WTC11 (cell line): Measurements from ENCODE around the gene PEX19.
"Not testable (repeated sequence)": the region's sequence is repeated elsewhere in the genome, so short reads cannot be mapped to it uniquely, and the experiment has no call there.

Experiments
- ATF1 ChIP-seq: sonication (generic); formaldehyde crosslinking; IDR thresholded peaks from 2 replicates; pipeline ENCODE4 v1.8.1; 2023; ENCODE audit warnings: mild to moderate bottlenecking, moderate library complexity, missing genetic modification reagents
- FOXK1 ChIP-seq: sonication (generic); formaldehyde crosslinking; IDR thresholded peaks from 2 replicates; pipeline ENCODE4 v1.8.0; 2022; ENCODE audit warnings: mild to moderate bottlenecking, moderate library complexity, missing genetic modification reagents
- SMAD4 ChIP-seq: sonication (generic); formaldehyde crosslinking; IDR thresholded peaks from 2 replicates; pipeline ENCODE4 v1.8.0; 2022; ENCODE audit warnings: mild to moderate bottlenecking, missing genetic modification reagents
- TEAD4 ChIP-seq: sonication (generic); formaldehyde crosslinking; IDR thresholded peaks from 2 replicates; pipeline ENCODE4 v1.8.0; 2022; ENCODE audit warnings: mild to moderate bottlenecking, missing genetic modification reagents
- TP53 ChIP-seq: sonication (generic); formaldehyde crosslinking; IDR thresholded peaks from 2 replicates; pipeline ENCODE4 v1.8.1; 2023; ENCODE audit warnings: mild to moderate bottlenecking, missing genetic modification reagents
- ZNF416 ChIP-seq: fragments of 250-450 bp; sonication (Bioruptor Pico); IDR thresholded peaks from 2 replicates; pipeline ENCODE4 v1.9.0; 2021; ENCODE audit warnings: mild to moderate bottlenecking, inconsistent platforms
- TF ChIP-seq, protein P1 (sequence below): sonication (generic); formaldehyde crosslinking; IDR thresholded peaks from 2 replicates; pipeline ENCODE4 v1.8.0; 2023; ENCODE audit warnings: missing genetic modification reagents, mild to moderate bottlenecking, borderline replicate concordance
- TF ChIP-seq, protein P2 (sequence below): fragments of 200-600 bp; IDR thresholded peaks from 2 replicates; pipeline ENCODE4 v1.8.0; 2022; ENCODE audit warnings: antibody characterized with exemption
- TF ChIP-seq, protein P3 (sequence below): sonication (generic); formaldehyde crosslinking; IDR thresholded peaks from 2 replicates; pipeline ENCODE4 v1.8.1; 2022; ENCODE audit warnings: low read depth, missing genetic modification reagents, borderline replicate concordance
- TF ChIP-seq, protein P4 (sequence below): sonication (generic); formaldehyde crosslinking; IDR thresholded peaks from 2 replicates; pipeline ENCODE4 v1.8.1; 2022; ENCODE audit warnings: low read depth, mild to moderate bottlenecking, moderate library complexity, missing genetic modification reagents, borderline replicate concordance

DNA sequence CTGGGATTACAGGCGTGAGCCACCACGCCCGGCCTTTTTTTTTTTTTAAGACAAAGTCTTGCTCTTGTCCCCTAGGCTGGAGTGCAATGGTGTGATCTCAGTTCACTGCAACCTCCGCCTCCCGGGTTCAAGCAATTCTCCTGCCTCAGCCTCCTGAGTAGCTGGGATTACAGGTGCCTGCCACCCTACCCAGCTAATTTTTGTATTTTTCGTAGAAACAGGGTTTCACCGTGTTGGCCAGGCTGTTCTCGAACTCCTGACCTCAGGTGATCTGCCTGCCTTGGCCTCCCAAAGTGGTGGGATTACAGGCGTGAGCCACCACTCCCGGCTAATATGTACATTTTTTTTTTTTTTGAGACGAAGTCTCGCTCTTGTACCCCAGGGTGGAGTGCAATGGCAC lies 2.8 kb upstream of the PEX19 start:
- TF ChIP-seq, protein P1, sequence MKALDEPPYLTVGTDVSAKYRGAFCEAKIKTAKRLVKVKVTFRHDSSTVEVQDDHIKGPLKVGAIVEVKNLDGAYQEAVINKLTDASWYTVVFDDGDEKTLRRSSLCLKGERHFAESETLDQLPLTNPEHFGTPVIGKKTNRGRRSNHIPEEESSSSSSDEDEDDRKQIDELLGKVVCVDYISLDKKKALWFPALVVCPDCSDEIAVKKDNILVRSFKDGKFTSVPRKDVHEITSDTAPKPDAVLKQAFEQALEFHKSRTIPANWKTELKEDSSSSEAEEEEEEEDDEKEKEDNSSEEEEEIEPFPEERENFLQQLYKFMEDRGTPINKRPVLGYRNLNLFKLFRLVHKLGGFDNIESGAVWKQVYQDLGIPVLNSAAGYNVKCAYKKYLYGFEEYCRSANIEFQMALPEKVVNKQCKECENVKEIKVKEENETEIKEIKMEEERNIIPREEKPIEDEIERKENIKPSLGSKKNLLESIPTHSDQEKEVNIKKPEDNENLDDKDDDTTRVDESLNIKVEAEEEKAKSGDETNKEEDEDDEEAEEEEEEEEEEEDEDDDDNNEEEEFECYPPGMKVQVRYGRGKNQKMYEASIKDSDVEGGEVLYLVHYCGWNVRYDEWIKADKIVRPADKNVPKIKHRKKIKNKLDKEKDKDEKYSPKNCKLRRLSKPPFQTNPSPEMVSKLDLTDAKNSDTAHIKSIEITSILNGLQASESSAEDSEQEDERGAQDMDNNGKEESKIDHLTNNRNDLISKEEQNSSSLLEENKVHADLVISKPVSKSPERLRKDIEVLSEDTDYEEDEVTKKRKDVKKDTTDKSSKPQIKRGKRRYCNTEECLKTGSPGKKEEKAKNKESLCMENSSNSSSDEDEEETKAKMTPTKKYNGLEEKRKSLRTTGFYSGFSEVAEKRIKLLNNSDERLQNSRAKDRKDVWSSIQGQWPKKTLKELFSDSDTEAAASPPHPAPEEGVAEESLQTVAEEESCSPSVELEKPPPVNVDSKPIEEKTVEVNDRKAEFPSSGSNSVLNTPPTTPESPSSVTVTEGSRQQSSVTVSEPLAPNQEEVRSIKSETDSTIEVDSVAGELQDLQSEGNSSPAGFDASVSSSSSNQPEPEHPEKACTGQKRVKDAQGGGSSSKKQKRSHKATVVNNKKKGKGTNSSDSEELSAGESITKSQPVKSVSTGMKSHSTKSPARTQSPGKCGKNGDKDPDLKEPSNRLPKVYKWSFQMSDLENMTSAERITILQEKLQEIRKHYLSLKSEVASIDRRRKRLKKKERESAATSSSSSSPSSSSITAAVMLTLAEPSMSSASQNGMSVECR (CRISPR knock-in tag), result not testable (repeated sequence)
- TF ChIP-seq, protein P2, sequence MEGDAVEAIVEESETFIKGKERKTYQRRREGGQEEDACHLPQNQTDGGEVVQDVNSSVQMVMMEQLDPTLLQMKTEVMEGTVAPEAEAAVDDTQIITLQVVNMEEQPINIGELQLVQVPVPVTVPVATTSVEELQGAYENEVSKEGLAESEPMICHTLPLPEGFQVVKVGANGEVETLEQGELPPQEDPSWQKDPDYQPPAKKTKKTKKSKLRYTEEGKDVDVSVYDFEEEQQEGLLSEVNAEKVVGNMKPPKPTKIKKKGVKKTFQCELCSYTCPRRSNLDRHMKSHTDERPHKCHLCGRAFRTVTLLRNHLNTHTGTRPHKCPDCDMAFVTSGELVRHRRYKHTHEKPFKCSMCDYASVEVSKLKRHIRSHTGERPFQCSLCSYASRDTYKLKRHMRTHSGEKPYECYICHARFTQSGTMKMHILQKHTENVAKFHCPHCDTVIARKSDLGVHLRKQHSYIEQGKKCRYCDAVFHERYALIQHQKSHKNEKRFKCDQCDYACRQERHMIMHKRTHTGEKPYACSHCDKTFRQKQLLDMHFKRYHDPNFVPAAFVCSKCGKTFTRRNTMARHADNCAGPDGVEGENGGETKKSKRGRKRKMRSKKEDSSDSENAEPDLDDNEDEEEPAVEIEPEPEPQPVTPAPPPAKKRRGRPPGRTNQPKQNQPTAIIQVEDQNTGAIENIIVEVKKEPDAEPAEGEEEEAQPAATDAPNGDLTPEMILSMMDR, result not testable (repeated sequence)
- TF ChIP-seq ATF1, SMAD4, TP53, FOXK1, ZNF416, TEAD4 (CRISPR knock-in tag): not testable (repeated sequence)
- TF ChIP-seq, protein P3, sequence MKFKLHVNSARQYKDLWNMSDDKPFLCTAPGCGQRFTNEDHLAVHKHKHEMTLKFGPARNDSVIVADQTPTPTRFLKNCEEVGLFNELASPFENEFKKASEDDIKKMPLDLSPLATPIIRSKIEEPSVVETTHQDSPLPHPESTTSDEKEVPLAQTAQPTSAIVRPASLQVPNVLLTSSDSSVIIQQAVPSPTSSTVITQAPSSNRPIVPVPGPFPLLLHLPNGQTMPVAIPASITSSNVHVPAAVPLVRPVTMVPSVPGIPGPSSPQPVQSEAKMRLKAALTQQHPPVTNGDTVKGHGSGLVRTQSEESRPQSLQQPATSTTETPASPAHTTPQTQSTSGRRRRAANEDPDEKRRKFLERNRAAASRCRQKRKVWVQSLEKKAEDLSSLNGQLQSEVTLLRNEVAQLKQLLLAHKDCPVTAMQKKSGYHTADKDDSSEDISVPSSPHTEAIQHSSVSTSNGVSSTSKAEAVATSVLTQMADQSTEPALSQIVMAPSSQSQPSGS (CRISPR knock-in tag), result not testable (repeated sequence)
- TF ChIP-seq, protein P4, sequence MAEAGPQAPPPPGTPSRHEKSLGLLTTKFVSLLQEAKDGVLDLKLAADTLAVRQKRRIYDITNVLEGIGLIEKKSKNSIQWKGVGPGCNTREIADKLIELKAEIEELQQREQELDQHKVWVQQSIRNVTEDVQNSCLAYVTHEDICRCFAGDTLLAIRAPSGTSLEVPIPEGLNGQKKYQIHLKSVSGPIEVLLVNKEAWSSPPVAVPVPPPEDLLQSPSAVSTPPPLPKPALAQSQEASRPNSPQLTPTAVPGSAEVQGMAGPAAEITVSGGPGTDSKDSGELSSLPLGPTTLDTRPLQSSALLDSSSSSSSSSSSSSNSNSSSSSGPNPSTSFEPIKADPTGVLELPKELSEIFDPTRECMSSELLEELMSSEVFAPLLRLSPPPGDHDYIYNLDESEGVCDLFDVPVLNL, result not testable (repeated sequence)
